CMK (cell line): ENCODE results near the gene TSPAN8.

Experiments
- DNase-seq: peaks from one replicate; pipeline ENCODE4 v3.0.0-alpha.2; 2010; ENCODE audit warnings: low read depth

Gene TSPAN8

GRCh38 chr12:71164166-71164565, 6.4 kb upstream of the TSPAN8 start:
- DNase-seq = no peak

- DNase-seq = no peak
Observed at GRCh38 chr12:71162832-71163763, 5.3 kb upstream of the TSPAN8 start.

- DNase-seq = no peak
Observed at GRCh38 chr12:71161591-71161990, 3.8 kb upstream of the TSPAN8 start.

- no peak for DNase-seq
Observed at GRCh38 chr12:71160585-71160984, 2.8 kb upstream of the TSPAN8 start.

GRCh38 chr12:71159878-71160277, 2.1 kb upstream of the TSPAN8 start:
- DNase-seq = no peak

- DNase-seq = no peak
Observed at GRCh38 chr12:71159264-71159663, 1.5 kb upstream of the TSPAN8 start.

- no peak for DNase-seq
Observed at GRCh38 chr12:71158361-71158882, 623 bp upstream of the TSPAN8 start.

- DNase-seq = no peak
Observed at GRCh38 chr12:71155225-71155624, 2.6 kb downstream of the TSPAN8 start.

GRCh38 chr12:71152851-71153250, 4.9 kb downstream of the TSPAN8 start:
- no peak for DNase-seq

GRCh38 chr12:71150041-71150440, 7.8 kb downstream of the TSPAN8 start:
- peak; percentile 5 for DNase-seq

- no peak for DNase-seq
Observed at GRCh38 chr12:71144682-71145081, 13.1 kb downstream of the TSPAN8 start.

GRCh38 chr12:71142956-71143355, 14.8 kb downstream of the TSPAN8 start:
- DNase-seq = no peak

- no peak for DNase-seq
Observed at GRCh38 chr12:71142016-71142415, 15.8 kb downstream of the TSPAN8 start.

GRCh38 chr12:71141378-71141926, 16.3 kb downstream of the TSPAN8 start:
- DNase-seq = no peak

GRCh38 chr12:71139153-71139735, 18.6 kb downstream of the TSPAN8 start:
- DNase-seq = no peak

GRCh38 chr12:71138011-71138410, 19.8 kb downstream of the TSPAN8 start:
- DNase-seq = no peak

- no peak for DNase-seq
Observed at GRCh38 chr12:71135812-71136176, 22.0 kb downstream of the TSPAN8 start.

GRCh38 chr12:71135077-71135811, 22.6 kb downstream of the TSPAN8 start:
- DNase-seq = no peak

GRCh38 chr12:71134405-71134804, 23.4 kb downstream of the TSPAN8 start:
- no peak for DNase-seq

- DNase-seq = no peak
Observed at GRCh38 chr12:71130521-71131069, 27.2 kb downstream of the TSPAN8 start.

- DNase-seq = no peak
Observed at GRCh38 chr12:71129364-71129763, 28.4 kb downstream of the TSPAN8 start.

GRCh38 chr12:71128191-71128788, 29.5 kb downstream of the TSPAN8 start:
- DNase-seq = no peak
